AG20443 (cell line): ENCODE measurements around the gene MAMDC2.
"Not testable (repeated sequence)": the region's sequence is repeated elsewhere in the genome, so short reads cannot be mapped to it uniquely, and the experiment has no call there.

Experiments
- DNase-seq: peaks from one replicate; pipeline ENCODE4 v3.0.0; 2012; ENCODE audit warnings: low spot score, mixed read lengths

MAMDC2 gene

GRCh38 chr9:70197216-70198044 lies 153.8 kb downstream of the MAMDC2 start:
- DNase-seq, result no peak

- not testable (repeated sequence) for DNase-seq
Observed at GRCh38 chr9:70204743-70205142, 161.1 kb downstream of the MAMDC2 start.

- DNase-seq, result no peak
Observed at GRCh38 chr9:70205366-70206020, 161.8 kb downstream of the MAMDC2 start.

GRCh38 chr9:70217029-70217428 lies 173.4 kb downstream of the MAMDC2 start:
- no peak for DNase-seq

GRCh38 chr9:70218767-70219166 lies 175.1 kb downstream of the MAMDC2 start:
- peak; percentile 51 for DNase-seq

- no peak for DNase-seq
Observed at GRCh38 chr9:70220216-70220615, 176.6 kb downstream of the MAMDC2 start.

- DNase-seq, result no peak
Observed at GRCh38 chr9:70222354-70222753, 178.7 kb downstream of the MAMDC2 start.

- DNase-seq, result no peak
Observed at GRCh38 chr9:70228118-70228517, 184.5 kb downstream of the MAMDC2 start.

GRCh38 chr9:70228611-70229010 lies 185.0 kb downstream of the MAMDC2 start:
- DNase-seq, result no peak

GRCh38 chr9:70229026-70229425 lies 185.4 kb downstream of the MAMDC2 start:
- DNase-seq, result no peak

- peak; percentile 33 for DNase-seq
Observed at GRCh38 chr9:70229579-70229978, 185.9 kb downstream of the MAMDC2 start.

GRCh38 chr9:70232476-70232875 lies 188.8 kb downstream of the MAMDC2 start:
- no peak for DNase-seq

GRCh38 chr9:70234208-70234607 lies 190.6 kb downstream of the MAMDC2 start:
- not testable (repeated sequence) for DNase-seq

GRCh38 chr9:70245952-70246351 lies 202.3 kb downstream of the MAMDC2 start:
- not testable (repeated sequence) for DNase-seq

GRCh38 chr9:70250221-70250620 lies 206.6 kb downstream of the MAMDC2 start:
- no peak for DNase-seq

- peak; percentile 11 for DNase-seq
Observed at GRCh38 chr9:70255486-70255885, 211.8 kb downstream of the MAMDC2 start.

- DNase-seq, result peak; percentile 29
Observed at GRCh38 chr9:70256123-70256551, 212.5 kb downstream of the MAMDC2 start.

GRCh38 chr9:70257502-70257901 lies 213.9 kb downstream of the MAMDC2 start:
- no peak for DNase-seq

- peak; percentile 28 for DNase-seq
Observed at GRCh38 chr9:70257991-70258691, 214.5 kb downstream of the MAMDC2 start.

- DNase-seq, result peak; percentile 98
Observed at GRCh38 chr9:70258692-70259511, 215.3 kb downstream of the MAMDC2 start, which contains the start of gene SMC5. SMC5 (plus strand) TSS chr9:70258978; CDS start chr9:70259079, 101 bp downstream.

GRCh38 chr9:70259512-70259802 lies 215.8 kb downstream of the MAMDC2 start:
- no peak for DNase-seq

- DNase-seq, result no peak
Observed at GRCh38 chr9:70260007-70260443, 216.4 kb downstream of the MAMDC2 start.
